Left renal pelvis (tissue), 4 donors: ENCODE results near the gene RASA1. TPM values are rescaled to one million over a fixed set of nuclear protein-coding genes. Genes with fewer than 3 reads are reported as not detected.
"Not testable (repeated sequence)": the region's sequence is repeated elsewhere in the genome, so short reads cannot be mapped to it uniquely, and the experiment has no call there.

Experiments used
- DNase-seq, 4 donors: peaks; one replicate each; pipeline ENCODE4 v3.0.0-alpha.2; 2013; ENCODE audit warnings: low read depth in 4 of 4, low spot score in 3 of 4
- polyA plus RNA-seq, 4 donors: library from polyadenylated mRNA; unstranded; fragments of 120-200 nt; gene quantifications; one replicate each; pipeline ENCODE4 v1.2.1, GENCODE V29; 2013; ENCODE audit not compliant: insufficient read length in 4 of 4

RASA1 gene
- polyA plus RNA-seq, 4 donors = 47.8 to 58.5 (median 50.7) TPM

DNA sequence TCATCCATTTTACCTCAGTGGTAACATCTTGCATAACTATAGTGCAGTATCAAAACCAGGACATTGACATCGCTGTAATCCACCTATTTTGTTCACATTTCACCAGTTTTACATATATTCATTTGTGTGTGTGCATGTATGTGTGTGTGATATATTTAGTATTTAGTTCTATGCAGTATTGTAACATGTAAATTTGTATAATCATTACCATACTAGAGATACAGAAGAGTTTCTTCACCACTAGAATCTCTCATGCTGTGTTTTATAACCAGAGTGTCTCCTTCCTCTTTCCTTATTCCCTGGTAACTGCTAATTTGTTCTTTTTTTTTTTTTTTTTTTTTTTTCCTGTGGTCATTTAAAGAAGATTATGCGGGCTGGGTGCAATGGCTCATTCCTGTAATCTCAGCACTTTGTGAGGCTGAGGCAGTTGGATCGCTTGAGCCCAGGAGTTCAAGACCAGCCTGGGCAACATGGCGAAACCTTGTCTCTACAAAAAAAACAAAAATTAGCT, 11.0 kb downstream of the RASA1 start:
- no peak for DNase-seq

DNA sequence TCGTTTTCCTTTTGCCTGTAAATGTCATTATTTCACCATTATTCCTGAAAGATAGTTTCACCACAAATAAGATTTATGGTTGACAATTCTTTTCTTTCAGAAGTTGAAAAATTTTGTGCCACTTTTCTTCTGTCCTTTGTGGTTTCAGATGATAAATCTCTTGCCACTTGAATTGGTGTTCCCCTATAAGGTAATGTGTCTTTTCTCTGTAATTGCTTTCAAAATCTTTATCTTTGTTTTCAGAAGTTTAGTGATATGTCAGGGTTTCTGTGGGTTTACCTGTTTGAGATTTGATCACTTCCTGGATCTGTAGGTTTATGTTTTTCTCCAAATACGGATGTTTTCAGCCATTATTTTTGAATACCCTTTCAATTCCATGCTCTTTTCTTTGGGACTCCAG, 14.6 kb downstream of the RASA1 start:
- no peak for DNase-seq

DNA sequence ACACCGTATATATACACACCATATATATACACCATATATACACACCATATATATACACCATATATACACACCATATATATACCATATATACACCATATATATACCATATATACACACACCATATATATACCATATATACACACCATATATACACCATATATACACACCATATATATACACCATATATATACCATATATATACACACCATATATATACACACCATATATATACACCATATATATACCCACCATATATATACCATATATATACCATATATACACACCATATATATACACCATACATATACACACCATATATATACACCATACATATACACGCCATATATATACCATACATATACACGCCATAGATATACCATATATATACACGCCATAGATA, 19.6 kb downstream of the RASA1 start:
- not testable (repeated sequence) for DNase-seq

DNA sequence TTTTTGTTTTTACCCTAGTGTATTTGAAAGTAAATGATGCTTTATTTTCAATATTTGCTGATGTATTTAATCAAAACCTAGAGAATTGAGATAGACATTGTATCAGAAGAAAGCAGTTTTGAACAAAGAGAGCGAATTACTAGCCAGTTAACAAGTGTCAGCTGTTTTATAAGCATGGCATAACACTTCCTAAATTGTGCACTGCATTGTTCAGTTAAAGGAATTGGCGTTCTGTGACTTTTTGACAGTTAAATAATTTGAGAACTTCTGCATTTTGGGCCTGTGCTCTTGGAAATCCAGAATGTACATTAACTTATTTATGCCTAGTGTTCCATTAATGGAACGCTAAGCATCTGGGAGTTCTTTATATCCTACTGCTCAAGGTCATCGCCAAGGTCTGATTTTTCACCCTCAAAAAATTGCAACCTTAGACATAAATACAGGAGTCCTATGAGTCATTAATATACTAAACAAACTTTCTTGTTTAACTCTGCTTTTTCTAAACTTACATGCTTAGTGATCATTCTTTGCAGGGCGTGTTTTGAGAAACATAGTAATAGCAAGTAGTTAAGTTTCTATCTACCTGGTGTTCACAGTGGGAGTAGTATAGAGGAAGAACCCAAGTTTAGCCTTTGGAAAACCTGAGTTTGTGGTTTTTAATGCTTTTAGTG, 31.1 kb downstream of the RASA1 start:
- no peak for DNase-seq

DNA sequence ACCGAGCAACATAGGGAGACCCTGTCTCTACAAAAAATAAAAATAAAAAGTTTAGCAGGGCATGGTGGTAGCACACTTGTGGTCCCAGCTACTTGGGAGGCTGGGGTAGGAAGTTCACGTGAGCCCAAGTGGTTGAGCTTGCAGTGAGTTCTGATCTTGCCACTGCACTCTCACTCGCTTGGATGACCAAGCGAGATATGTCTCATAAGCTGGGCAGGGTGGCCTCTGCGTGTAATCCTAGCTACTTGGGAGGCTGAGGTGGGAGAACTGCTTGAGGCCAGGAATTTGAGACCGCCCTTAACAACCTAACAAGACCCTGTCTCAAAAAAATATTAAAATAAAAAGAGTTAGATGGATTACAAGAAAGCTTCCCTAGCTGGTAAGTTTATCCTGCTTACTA, 32.5 kb downstream of the RASA1 start:
- no peak for DNase-seq

DNA sequence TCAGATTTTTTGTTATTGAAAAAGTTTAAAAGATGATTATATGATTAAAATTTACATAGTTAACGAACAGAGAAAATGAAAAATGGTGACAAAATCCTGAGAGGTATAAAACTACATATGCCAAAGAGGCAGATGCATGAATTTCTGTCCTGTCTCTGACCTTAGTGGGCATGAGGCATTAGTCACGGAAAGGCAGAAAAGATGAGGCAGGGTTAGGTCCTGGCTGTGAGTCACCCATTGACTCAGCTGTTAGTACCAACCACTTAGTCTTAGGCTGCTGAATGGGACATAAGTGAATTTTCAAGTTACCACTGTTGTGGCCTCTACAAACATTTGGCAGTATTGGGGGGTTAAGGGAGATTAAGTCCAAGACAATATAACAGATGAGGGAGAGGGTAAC, 33.1 kb downstream of the RASA1 start:
- DNase-seq = no peak

DNA sequence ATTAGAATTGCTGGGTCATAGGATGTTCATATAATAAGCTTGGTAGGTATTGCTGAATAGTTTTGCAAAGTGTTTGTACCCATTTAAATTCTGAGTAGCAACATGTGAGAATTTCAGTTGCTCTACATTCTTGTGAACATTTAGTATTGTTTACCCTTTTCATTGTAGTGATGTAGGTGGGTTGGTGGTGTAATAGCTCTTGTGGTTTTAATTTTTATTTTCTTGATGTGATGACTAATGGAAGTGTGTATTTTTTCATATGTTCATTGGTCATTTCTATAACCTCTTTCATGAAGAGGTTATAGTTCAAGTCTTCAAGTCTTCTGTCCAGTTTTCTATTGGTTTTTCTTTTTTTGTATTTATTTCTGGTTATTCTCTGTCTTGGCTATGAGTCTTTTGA, 34.4 kb downstream of the RASA1 start:
- DNase-seq = no peak

DNA sequence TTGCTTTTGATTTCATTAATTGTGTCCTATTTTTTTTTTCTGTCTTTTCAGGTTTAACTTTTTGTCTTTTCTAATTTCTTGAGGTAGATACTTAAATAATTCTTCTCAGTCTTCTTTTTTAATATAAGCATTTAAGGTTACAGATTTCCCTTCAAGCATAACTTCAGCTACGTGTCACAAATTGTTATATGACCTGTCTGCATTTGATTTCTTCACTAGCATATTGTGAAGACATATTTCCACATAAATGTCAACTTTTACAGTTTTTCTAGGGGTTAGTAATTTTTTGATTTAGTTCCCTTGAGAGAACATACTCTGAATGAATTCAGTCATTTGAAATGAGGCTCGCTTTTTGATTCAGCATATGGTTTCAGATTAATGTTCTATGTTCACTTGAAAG, 35.6 kb downstream of the RASA1 start:
- DNase-seq = no peak

DNA sequence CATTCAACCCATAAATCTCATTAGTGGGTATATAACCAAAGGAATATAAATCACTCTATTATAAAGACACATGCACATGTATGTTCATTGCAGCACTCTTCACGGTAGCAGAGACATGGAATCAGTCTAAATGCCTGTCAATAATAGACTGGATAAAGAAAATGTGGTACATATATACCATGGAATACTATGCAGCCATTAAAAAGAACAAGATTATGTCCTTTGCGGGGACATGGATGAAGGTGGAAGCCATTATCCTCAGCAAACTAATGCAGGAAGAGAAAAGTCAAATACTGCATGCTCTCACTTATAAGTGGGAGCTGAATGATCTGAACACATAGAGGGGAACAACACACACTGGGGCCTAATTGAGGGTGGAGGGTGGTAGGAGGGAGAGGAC, 38.4 kb downstream of the RASA1 start:
- DNase-seq = not testable (repeated sequence)

DNA sequence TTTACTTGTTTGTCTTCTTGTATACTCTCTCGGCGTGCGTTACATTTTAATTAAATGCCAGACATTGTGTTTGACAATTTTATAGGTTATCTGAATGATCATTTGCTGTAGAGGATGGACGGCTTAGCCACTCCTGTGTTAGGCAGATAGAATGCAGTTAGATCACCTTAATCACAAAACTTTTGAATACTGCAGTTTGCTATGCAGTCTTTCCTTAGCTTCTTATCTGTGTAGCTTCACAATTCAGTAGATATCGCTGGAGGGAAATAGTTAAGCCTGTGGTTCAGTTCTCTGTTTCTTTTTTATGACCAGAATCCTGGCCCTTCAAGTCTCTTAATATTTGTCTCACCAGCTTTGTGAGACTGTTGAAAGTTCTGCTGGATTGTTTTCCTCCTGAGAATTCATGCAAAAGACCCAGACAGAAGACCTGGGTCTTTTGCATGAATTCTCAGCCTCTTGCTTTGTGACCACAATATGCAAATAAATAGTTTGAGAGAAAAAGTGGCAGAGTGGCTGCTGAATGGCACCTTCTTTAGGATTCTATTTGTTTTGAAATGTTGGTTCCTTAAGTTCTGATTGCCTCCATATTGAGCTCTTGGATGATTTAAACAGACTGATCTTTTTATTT, 40.2 kb downstream of the RASA1 start:
- DNase-seq = no peak

DNA sequence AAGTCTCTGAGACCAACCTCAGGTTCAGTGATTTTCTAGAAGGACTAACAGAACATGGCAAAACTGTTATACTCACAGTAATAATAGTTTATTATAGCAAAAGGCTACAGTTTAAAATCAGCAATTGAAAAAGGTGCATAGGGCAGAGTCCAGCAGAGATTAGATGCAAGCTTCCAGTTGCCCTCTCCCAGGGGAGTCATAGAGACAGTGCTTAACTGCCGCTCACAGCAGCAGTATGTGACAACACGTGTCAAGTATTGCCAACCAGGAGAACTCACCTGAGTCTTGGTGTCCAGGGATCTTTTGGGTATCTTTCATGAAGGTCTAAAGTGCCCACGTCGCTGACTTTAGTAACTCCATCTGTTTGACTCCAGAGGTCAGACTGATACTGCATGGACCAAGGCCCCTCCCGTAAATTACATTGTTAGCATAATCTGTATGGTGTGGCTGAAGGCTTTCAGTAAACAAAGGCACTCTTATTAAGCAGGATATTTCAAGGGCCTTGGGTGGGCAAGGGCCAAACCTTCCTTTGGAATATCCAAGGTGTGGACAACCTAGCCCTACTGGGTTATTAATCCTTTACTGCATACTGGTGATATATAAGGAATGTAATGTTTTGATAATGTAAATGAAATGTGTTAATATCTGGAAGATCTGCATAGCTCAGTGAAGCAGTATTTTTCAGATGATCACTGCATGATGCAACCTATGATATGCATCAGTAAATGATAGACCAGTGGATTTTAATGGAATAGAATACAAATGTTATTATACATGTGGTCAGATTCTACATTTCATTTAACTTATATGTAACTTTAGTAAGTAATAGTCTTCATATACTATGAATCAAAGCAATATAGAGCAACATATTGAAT, 44.0 kb downstream of the RASA1 start:
- DNase-seq = no peak

DNA sequence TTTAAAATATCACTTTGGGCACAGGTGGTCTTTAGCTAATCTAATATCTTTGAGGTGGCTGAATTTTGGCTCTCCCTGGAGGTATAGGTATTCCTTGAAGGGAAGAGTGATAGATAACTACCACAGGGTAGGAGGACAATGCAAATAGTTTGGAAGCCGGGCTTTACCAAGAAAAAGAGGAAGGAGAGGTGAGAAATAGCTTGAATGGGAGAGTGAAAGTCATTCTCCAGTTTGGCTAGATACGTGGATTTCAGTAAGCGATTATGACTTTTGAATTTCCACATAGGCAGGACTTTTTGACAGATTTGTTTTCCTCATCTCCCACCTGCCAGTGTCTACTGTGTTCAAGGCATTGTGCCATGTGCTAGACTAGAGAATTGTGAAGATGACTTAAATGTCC, 45.5 kb downstream of the RASA1 start:
- no peak for DNase-seq

DNA sequence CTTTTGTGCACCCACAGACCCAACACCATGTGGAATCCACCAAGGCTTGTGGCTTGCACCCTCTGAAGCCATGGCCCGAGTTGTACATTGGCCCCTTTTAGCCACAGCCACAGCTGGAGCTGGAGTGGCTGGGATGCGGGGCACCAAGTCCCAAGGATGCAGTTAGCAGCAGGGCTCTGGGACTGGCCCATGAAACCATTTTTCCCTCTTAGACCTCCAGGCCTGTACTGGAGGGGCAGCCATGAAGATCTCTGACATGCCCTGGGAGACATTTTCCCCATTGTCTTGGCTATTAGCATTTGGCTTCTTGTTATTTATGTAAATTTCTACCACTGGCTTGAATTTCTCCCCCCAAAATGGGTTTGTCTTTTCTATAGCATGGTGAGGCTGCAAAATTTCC, 51.8 kb downstream of the RASA1 start:
- DNase-seq = no peak

DNA sequence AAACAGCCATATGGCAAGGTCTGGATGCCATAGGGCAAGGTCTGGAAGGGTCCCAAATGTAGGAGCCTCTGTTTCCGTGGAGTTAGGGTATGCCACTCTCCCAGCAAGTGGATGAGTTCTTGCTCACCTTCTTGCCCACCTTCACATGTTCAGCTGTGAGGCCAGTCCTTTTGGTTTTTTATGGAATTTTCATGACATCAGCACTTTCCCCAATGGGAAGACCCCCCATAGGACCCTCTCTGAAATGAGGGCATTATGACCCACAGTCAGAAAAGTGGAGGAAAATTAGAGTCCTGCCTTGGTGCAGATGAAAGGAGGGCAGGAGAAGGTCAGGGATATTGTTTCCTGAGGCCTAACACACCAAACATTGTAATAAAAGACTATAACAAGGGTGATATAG, 53.9 kb downstream of the RASA1 start:
- DNase-seq = no peak

DNA sequence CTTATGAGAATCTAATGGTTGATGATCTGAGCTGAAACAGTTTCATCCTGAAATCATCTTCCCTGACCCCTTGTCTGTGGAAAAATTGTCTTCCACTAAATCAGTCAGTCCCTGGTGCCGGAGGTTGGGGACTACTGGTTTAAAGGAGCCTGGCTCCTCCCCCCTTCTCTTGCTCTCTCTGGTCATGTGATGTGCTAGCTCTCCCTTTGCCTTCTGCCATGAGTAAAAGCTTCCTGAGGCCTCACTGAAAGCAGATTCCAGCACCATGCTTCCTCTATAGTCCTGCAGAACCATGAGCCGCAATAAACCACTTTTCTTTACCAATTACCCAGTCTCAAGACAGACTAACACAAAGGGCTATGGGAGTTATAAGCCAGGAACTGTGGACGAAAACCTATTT, 54.7 kb downstream of the RASA1 start:
- no peak for DNase-seq

DNA sequence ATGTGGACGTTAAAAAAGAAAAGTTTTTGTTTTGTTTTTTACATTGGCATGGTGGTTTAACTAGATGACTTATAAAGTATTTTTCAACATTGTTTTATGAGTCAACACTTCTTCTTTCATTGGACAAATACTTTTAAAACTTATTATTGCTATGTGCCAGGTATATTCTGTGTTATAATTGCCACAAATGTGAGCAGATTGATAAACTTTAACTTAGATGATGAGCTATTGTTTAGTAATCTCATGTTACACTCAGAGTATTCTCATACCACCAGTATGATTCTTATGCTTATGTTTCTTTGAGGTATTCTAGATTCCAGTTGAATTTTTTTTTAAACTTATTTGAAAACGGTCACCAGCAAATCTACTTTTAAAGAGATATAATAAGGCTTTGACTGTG, 60.3 kb downstream of the RASA1 start:
- no peak for DNase-seq

DNA sequence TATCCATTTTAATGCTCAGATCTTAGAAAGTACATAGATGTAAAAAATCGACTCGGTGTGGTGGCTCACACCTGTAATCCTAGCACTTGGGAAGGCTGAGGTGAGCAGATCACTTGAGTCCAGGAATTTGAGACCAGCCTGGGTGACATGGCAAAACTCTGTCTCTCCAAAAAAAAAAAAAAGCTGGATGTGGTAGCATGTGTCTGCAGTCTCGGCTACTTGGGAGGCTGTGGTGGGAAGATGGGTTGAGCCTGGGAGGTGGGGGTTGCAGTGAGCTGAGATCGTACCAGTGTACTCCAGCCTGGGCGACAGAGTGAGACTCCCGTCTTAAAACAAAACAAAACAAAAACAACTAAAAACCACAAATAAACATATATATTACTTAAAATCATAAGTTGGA, 61.4 kb downstream of the RASA1 start:
- no peak for DNase-seq

DNA sequence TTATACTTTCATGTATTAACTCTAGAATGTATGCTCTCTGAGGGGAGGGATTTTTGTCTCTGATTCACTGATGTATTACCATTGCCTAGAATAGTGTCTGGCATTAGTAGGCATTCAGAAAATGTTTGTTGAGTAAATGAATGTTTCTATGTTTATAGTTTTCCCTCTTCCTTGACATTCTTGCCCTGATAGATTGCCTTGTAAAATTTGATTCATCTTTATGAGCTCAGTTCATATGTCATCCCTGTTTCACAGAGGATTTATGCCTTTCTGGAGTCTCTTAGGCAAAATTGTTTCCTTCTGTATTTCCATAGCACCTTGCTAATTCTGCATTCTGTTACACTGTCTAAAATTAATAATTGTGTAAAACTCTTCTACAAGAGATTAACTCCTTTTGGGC, 72.3 kb downstream of the RASA1 start:
- no peak for DNase-seq

DNA sequence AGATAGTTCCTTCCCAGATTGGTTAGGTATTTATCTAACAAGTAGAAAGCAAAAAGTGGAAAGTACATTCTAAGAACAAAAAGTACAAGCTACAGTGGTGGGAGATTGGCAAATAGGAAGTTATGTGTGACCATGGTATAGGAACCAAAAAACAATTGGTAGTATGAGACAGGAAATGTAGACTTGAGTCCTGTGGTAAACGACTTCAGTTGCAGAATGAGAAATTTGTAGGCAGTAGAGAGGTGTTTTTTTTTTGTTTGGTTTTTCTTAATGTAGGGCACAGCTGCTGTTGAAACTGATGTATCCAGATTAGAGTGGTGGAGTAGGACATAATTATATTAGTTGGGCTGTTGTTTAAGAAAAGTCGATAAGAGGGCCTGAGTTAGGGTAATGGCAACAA, 73.0 kb downstream of the RASA1 start:
- no peak for DNase-seq

DNA sequence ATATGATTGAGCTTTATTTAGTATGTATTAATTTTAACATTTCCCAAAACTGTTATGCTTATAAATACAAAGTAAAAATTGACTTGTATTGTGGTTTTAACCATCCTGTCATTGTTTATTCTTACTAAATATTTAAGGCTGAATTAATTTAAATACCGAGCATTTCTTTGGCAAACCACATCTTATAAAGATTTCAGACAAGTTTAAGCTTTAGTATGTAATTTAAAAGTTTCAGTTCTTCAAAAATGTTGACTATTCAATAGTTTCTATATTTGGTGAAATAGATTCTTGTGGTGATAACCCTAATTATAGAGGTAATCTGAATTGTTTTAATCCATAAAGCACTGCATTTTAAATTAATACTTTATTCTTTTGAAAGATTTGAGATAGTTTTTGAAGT, 79.6 kb downstream of the RASA1 start:
- DNase-seq = no peak

DNA sequence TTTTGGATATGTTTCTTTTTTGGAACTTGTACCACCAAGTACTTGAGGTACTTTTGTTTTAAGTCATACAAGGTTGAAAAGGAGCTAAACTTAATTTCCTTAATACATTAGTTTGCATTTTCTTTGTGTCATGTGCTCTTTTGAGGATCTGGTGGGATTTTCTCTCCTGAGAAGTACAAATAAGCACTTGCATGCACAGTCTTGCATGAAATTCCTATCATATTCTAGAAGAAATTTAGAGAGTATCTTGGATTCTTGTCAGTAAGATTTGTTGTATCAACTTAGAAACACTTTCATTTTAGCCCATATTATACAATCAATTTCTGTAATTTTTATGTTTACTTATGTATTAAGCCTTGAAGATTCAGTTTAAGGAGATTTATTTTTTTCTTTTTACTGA, 80.2 kb downstream of the RASA1 start:
- no peak for DNase-seq

DNA sequence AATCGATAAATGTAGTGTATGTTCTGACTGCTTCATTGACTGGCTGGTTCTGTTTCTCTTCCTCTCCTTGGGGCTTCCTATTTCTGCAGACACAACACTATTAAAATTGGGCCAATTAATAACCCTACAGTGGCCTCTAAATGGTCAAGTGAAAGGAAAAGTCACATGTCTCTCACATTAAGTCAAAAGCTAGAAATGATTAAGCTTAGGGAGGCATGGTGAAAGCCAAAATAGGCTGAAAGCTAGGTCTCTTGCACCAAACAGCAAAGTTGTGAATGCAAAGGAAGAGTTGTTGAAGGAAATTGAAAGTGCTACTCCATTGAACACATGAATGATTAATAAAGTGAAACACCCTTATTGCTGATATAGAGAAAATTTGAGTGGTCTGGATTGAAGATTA, 86.8 kb downstream of the RASA1 start:
- peak in 1 of 4 donors; percentile 1 for DNase-seq
